Measurements from ENCODE around the gene MMRN1.

MMRN1 gene

GRCh38 chr4:89942811-89943210, 48.2 kb downstream of the MMRN1 start:
- DNase-seq (ENCODE audit: low spot score): no peak
- TF ChIP-seq CTCF (IDR thresholded peaks at IDR 0.05; ENCODE audit: borderline replicate concordance, control extremely low read depth, extremely low read depth, insufficient read depth, missing control alignments): no peak
- in situ Hi-C loops (cut with MboI; ENCODE audit: low sequenced_read_pairs, unreplicated experiment): no loop called here

- no peak for TF ChIP-seq CTCF (IDR thresholded peaks at IDR 0.05; ENCODE audit: borderline replicate concordance, control extremely low read depth, extremely low read depth, insufficient read depth, missing control alignments)
- in situ Hi-C loops (cut with MboI; ENCODE audit: low sequenced_read_pairs, unreplicated experiment): no loop called here
- DNase-seq (ENCODE audit: low spot score): no peak
Observed at GRCh38 chr4:89949782-89950387, 55.2 kb downstream of the MMRN1 start.

GRCh38 chr4:89952458-89952857, 57.8 kb downstream of the MMRN1 start:
- no peak for TF ChIP-seq CTCF (IDR thresholded peaks at IDR 0.05; ENCODE audit: borderline replicate concordance, control extremely low read depth, extremely low read depth, insufficient read depth, missing control alignments)
- in situ Hi-C loops (cut with MboI; ENCODE audit: low sequenced_read_pairs, unreplicated experiment): no loop called here
- DNase-seq (ENCODE audit: low spot score): no peak

- no peak for DNase-seq (ENCODE audit: low spot score)
- TF ChIP-seq CTCF (IDR thresholded peaks at IDR 0.05; ENCODE audit: borderline replicate concordance, control extremely low read depth, extremely low read depth, insufficient read depth, missing control alignments): no peak
- in situ Hi-C loops (cut with MboI; ENCODE audit: low sequenced_read_pairs, unreplicated experiment): no loop called here
Observed at GRCh38 chr4:89954906-89955695, 60.4 kb downstream of the MMRN1 start.

- no peak for TF ChIP-seq CTCF (IDR thresholded peaks at IDR 0.05; ENCODE audit: borderline replicate concordance, control extremely low read depth, extremely low read depth, insufficient read depth, missing control alignments)
- no peak for DNase-seq (ENCODE audit: low spot score)
- in situ Hi-C loops (cut with MboI; ENCODE audit: low sequenced_read_pairs, unreplicated experiment): no loop called here
Observed at GRCh38 chr4:89957046-89957926, 62.6 kb downstream of the MMRN1 start.

- TF ChIP-seq CTCF (IDR thresholded peaks at IDR 0.05; ENCODE audit: borderline replicate concordance, control extremely low read depth, extremely low read depth, insufficient read depth, missing control alignments): no peak
- no peak for DNase-seq (ENCODE audit: low spot score)
- in situ Hi-C loops (cut with MboI; ENCODE audit: low sequenced_read_pairs, unreplicated experiment): no loop called here
Observed at GRCh38 chr4:89981789-89982334, 87.2 kb downstream of the MMRN1 start.

Measured in GM13976 (cell line).